IPS-20b (cell line): ENCODE results near the gene LRSAM1.

Experiments
- H3K27ac ChIP-seq: one replicate; pipeline ENCODE4 v1.5.1; 2013; ENCODE audit warnings: low read length
- H3K27me3 ChIP-seq: 2 replicates; pipeline ENCODE4 v1.6.1; 2013; ENCODE audit warnings: mild to moderate bottlenecking, low read length, inconsistent platforms; ENCODE audit not compliant: insufficient read depth
- H3K36me3 ChIP-seq: 2 replicates; pipeline ENCODE4 v1.6.1; 2013; ENCODE audit warnings: low read depth, mild to moderate bottlenecking, inconsistent platforms, low read length, moderate library complexity; ENCODE audit not compliant: insufficient read depth
- H3K4me1 ChIP-seq: 2 replicates; pipeline ENCODE4 v1.6.1; 2013; ENCODE audit warnings: mild to moderate bottlenecking, control low read depth, inconsistent platforms, low read length, moderate library complexity; ENCODE audit not compliant: insufficient read depth
- H3K4me3 ChIP-seq: 2 replicates; pipeline ENCODE4 v1.5.1; 2013; ENCODE audit warnings: mild to moderate bottlenecking, low read length, inconsistent platforms
- H3K9ac ChIP-seq: 2 replicates; pipeline ENCODE4 v1.6.1; 2013; ENCODE audit warnings: low read depth, mild to moderate bottlenecking, inconsistent platforms, low read length, moderate library complexity
- H3K9me3 ChIP-seq: 2 replicates; pipeline ENCODE4 v1.6.1; 2013; ENCODE audit warnings: mild to moderate bottlenecking, low read depth, low read length, inconsistent platforms; ENCODE audit not compliant: insufficient read depth

Gene LRSAM1

DNA sequence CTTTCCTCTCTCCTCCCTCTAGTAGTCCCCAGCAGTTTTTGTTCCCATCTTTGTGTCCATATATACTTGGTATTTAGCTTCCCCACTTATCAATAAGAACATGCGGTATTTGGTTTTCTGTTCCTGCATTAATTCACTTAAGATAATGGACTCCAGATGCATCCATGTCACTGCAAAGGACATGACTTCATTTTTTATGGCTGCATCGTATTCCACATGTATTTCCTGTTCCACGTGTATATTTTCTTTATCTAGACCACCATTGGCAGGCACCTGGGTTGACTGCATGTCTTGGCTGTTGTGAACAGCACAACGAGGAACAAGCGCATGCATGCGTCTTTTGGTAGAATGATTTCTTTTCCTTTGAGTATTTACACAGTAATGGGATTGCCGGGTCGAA lies 20.9 kb upstream of the LRSAM1 start:
- peaks cover 53% of the 10 kb centered on the region for H3K36me3 ChIP-seq
- H3K4me1 ChIP-seq, result no peaks in the 10 kb centered on the region
- H3K9ac ChIP-seq, result no peak overlapping the region
- H3K4me3 ChIP-seq, result no peak overlapping the region
- H3K27me3 ChIP-seq, result no peaks in the 10 kb centered on the region
- no peaks in the 10 kb centered on the region for H3K9me3 ChIP-seq
- no peak overlapping the region for H3K27ac ChIP-seq

DNA sequence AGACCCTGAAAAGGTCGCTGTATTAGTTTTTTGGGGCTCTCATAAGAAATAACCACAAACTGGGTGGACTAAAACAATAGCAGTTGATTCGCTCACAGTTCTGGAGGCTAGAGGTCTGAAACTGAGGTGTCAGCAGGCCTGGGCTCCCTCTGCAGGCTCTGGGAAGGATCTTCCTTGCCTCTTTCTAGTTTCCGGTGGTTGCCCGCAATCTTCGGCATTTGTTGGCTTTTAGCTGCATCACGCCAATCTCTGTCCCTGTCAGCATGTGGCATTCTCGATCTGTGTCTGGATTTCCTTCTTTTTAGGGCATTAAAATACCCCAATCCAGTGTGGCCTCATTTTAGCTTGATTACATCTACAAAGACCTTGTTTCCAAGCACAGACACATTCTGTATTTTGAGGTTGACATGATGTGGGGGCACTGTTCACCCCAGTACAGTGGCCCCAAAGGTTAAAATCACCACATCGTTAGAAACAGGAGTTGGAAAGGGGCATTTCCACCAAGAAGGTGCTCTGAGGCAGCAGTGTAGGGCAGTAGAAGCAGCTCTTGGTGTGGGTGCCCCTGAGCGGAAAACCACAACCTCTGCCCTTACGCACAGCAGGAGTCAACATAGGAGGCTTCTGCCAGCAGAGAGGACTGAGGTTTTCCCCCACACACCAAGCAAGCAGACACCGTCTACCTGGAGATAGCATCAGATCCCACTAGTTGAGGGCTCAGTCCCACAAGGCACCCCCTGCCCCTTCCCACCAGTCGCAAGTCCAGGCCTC lies 13.6 kb upstream of the LRSAM1 start:
- Histone ChIP-seq H3K36me3 (peaks cover 81% of the 10 kb centered on the region), H3K4me3 (no peak overlapping the region), H3K4me1 (no peaks in the 10 kb centered on the region), H3K27ac (no peak overlapping the region), H3K27me3 (no peaks in the 10 kb centered on the region), H3K9ac (no peak overlapping the region), H3K9me3 (no peaks in the 10 kb centered on the region)

DNA sequence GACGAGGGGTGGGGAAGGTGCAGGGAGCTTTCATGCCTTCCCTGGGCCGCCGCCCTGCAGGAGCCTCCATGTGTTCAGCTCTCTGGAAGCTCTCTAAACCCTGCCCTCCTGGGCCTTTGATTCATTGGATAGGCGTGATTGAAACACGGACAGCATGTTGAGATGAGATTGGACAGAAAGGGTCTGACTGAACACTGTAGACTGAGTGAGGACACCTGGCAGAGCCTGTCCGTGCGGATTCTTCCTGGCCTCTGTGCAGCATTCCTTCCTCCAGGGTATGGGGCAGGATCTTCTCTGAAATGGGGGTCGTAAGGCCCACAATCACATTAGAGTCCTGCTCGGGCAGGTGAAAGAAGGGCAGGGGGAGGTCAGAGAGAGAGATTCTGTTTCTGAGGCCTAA lies 12.9 kb upstream of the LRSAM1 start:
- no peaks in the 10 kb centered on the region for H3K9me3 ChIP-seq
- H3K9ac ChIP-seq, result no peak overlapping the region
- H3K4me3 ChIP-seq, result no peak overlapping the region
- H3K27ac ChIP-seq, result no peak overlapping the region
- H3K36me3 ChIP-seq, result peaks cover 77% of the 10 kb centered on the region
- H3K27me3 ChIP-seq, result no peaks in the 10 kb centered on the region
- no peaks in the 10 kb centered on the region for H3K4me1 ChIP-seq

- Histone ChIP-seq H3K27me3 (no peaks in the 10 kb centered on the region), H3K9ac (no peak overlapping the region), H3K9me3 (peaks cover 7% of the 10 kb centered on the region), H3K27ac (no peak overlapping the region), H3K4me3 (no peak overlapping the region), H3K36me3 (peaks cover 81% of the 10 kb centered on the region), H3K4me1 (no peaks in the 10 kb centered on the region)
Measured at GRCh38 chr9:127444283-127444920, 6.9 kb upstream of the LRSAM1 start.

DNA sequence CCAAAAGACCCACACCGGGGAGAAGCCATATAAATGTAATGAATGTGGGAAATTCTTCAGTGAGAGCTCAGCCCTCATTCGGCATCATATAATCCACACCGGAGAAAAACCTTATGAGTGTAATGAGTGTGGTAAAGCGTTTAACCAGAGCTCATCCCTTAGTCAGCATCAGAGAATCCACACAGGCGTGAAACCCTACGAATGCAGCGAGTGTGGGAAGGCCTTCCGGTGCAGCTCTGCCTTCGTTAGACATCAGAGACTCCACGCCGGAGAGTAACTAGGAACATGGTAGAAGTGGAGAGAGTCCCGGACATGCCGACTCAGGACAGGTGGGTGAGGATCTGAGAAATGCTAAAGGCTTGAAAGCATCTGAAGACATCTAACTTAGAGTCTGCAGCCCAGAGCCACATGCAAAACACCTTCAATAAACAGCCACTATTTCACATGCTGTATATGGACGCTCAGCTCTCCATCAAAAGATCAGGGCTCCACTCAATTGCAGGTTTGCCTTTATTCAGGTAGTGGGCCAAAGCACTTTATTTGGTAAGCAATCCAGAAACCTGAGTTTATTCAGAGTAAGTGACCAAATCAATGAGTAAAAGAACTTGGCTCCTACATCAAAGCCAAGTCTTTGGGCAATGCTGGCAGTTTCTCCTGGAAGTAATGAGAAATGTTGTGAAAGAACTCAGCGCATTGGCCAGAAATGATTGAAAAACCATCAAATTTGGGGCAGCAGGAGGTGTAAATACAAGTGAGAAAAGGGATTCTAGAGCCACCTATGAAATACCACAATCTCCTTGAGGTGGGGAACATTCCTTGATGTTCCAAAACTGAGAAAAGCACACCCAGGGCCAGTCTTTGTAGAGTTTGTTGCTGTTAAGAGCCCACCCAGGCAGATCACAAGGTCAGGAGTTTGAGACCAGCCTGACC lies 6.1 kb upstream of the LRSAM1 start:
- peaks cover 84% of the 10 kb centered on the region for H3K36me3 ChIP-seq
- H3K27me3 ChIP-seq, result no peaks in the 10 kb centered on the region
- H3K9ac ChIP-seq, result no peak overlapping the region
- peaks cover 7% of the 10 kb centered on the region for H3K9me3 ChIP-seq
- H3K4me3 ChIP-seq, result no peak overlapping the region
- no peak overlapping the region for H3K27ac ChIP-seq
- no peaks in the 10 kb centered on the region for H3K4me1 ChIP-seq

GRCh38 chr9:127445851-127446712 lies 5.2 kb upstream of the LRSAM1 start:
- Histone ChIP-seq H3K9ac (no peak overlapping the region), H3K36me3 (peaks cover 82% of the 10 kb centered on the region), H3K9me3 (peaks cover 7% of the 10 kb centered on the region), H3K4me1 (no peaks in the 10 kb centered on the region), H3K27ac (no peak overlapping the region), H3K4me3 (no peak overlapping the region), H3K27me3 (no peaks in the 10 kb centered on the region)

GRCh38 chr9:127446713-127447415 lies 4.4 kb upstream of the LRSAM1 start:
- no peak overlapping the region for H3K4me3 ChIP-seq
- peaks cover 7% of the 10 kb centered on the region for H3K9me3 ChIP-seq
- H3K27me3 ChIP-seq, result no peaks in the 10 kb centered on the region
- H3K9ac ChIP-seq, result no peak overlapping the region
- H3K36me3 ChIP-seq, result peaks cover 78% of the 10 kb centered on the region
- H3K4me1 ChIP-seq, result no peaks in the 10 kb centered on the region
- H3K27ac ChIP-seq, result no peak overlapping the region

- Histone ChIP-seq H3K9me3 (peaks cover 7% of the 10 kb centered on the region), H3K4me3 (peak overlapping the region; percentile 95), H3K36me3 (peaks cover 75% of the 10 kb centered on the region), H3K9ac (peak overlapping the region; percentile 99; the same call in 1 of the 2 replicates), H3K27ac (no peak overlapping the region), H3K4me1 (peaks cover 3% of the 10 kb centered on the region; the same call in 1 of the 2 replicates), H3K27me3 (no peaks in the 10 kb centered on the region)
Measured at GRCh38 chr9:127447416-127448111, 3.7 kb upstream of the LRSAM1 start.

- no peak overlapping the region for H3K27ac ChIP-seq
Measured at GRCh38 chr9:127448112-127448805, 3.1 kb upstream of the LRSAM1 start.

More at GRCh38 chr9:127448112-127448805, 3.1 kb upstream of the LRSAM1 start:
- peaks cover 7% of the 10 kb centered on the region for H3K9me3 ChIP-seq
- no peaks in the 10 kb centered on the region for H3K27me3 ChIP-seq
- peaks cover 5% of the 10 kb centered on the region; the same call in 1 of the 2 replicates for H3K4me1 ChIP-seq
- H3K9ac ChIP-seq, result peak overlapping the region; percentile 99; the same call in 1 of the 2 replicates
- H3K4me3 ChIP-seq, result peak overlapping the region; percentile 95
- peaks cover 71% of the 10 kb centered on the region for H3K36me3 ChIP-seq
